ENCODE measurements around the gene CEP250.

The CEP250 gene

DNA sequence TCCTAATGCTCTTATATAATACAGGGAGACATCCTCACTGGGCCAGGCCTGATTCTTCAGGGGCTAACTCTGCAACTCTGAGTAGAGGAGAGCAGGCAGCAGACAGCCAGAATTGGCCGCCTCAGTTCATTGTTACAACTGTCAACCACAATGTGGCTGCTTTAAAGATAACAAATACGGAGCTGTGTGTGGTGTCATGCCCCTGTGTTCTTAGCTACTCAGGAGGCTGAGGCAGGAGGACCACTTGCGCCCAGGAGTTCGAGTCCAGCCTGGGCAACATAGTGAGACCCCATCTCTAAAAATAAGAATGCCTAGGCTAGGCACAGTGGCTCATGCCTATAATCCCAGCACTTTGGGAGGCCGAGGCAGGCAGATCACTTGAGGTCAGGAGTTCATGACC lies 34.3 kb downstream of the CEP250 start:
- in situ Hi-C loops (cut with HindIII; ENCODE audit: low sequenced_read_pairs): no loop called here
- TF ChIP-seq, protein P1, sequence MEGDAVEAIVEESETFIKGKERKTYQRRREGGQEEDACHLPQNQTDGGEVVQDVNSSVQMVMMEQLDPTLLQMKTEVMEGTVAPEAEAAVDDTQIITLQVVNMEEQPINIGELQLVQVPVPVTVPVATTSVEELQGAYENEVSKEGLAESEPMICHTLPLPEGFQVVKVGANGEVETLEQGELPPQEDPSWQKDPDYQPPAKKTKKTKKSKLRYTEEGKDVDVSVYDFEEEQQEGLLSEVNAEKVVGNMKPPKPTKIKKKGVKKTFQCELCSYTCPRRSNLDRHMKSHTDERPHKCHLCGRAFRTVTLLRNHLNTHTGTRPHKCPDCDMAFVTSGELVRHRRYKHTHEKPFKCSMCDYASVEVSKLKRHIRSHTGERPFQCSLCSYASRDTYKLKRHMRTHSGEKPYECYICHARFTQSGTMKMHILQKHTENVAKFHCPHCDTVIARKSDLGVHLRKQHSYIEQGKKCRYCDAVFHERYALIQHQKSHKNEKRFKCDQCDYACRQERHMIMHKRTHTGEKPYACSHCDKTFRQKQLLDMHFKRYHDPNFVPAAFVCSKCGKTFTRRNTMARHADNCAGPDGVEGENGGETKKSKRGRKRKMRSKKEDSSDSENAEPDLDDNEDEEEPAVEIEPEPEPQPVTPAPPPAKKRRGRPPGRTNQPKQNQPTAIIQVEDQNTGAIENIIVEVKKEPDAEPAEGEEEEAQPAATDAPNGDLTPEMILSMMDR (IDR thresholded peaks at IDR 0.05; ENCODE audit: low read depth, low read length): no peak
- DNase-seq (ENCODE audit: low read depth, low spot score): no peak
- H3K4me3 ChIP-seq (ENCODE audit: low read depth, low read length): no peak overlapping the region

DNA sequence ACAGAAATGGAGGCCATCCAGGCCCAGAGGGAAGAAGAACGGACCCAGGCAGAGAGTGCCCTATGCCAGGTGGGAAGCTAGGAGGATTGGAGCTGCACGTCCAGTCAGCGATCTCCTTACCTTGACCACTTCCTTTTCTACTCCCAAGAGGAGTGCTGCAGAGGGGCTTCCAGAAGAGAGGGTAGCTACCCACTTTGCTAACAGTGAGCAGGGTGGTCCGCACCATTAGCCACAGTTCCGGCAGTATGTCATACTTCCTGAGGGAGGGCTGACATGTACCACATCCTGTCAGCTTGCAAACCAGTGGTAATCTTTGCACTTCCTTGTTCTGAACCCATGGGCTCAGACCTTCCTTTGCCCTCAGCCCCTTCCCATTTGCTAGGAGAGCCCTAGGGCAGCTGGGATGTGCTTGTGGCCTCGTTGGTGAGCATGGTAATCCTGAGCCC lies 35.4 kb downstream of the CEP250 start:
- in situ Hi-C loops (cut with HindIII; ENCODE audit: low sequenced_read_pairs): no loop called here

DNA sequence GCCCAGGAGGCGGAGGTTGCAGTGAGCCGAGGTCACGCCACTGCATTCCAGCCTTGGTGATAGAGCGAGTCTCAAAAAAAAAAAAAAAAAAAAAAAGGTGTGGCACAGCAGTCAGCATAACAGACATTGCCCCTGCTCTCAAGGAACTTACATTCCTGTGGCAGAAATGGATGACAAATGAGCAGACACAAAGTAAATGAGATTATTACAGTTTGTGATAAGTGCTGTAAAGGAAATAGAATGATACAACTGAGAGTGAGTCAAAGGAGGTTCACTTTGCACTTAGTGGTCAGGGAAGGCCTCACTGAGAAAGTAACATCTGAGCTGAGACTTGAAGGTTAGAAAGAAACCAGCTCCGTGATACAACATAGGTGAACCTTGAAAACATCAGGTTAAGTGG lies 36.4 kb downstream of the CEP250 start:
- DNase-seq (ENCODE audit: low read depth, low spot score): no peak
- TF ChIP-seq, protein P1 (IDR thresholded peaks at IDR 0.05; ENCODE audit: low read depth, low read length): no peak
- in situ Hi-C loops (cut with HindIII; ENCODE audit: low sequenced_read_pairs): no loop called here
- H3K4me3 ChIP-seq (ENCODE audit: low read depth, low read length): no peak overlapping the region

More for the DNA sequence above, 35.4 kb downstream of the CEP250 start:
- TF ChIP-seq, protein P1 (IDR thresholded peaks at IDR 0.05; ENCODE audit: low read depth, low read length): no peak
- DNase-seq (ENCODE audit: low read depth, low spot score): no peak
- no peak overlapping the region for H3K4me3 ChIP-seq (ENCODE audit: low read depth, low read length)

DNA sequence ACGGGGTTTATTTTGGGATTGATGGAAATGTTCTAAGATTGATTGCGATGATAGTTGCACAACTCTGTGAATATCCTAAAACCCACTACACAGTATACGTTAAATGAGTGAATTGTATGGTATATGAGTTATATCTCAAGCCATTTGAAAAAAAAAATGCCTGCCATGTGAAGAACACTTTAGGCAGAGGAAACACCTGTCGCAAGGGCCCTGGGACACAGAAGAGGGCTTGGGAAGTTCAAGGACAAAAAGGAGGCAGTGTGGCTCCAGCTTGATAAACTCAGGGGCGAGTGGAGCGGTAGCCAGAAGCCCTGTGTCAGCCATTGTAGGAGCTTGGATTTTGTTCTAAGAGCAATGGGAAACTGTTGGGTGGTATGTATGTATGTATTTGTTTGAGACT lies 37.0 kb downstream of the CEP250 start:
- no peak for DNase-seq (ENCODE audit: low read depth, low spot score)
- in situ Hi-C loops (cut with HindIII; ENCODE audit: low sequenced_read_pairs): no loop called here
- no peak overlapping the region for H3K4me3 ChIP-seq (ENCODE audit: low read depth, low read length)
- TF ChIP-seq, protein P1 (IDR thresholded peaks at IDR 0.05; ENCODE audit: low read depth, low read length): no peak

DNA sequence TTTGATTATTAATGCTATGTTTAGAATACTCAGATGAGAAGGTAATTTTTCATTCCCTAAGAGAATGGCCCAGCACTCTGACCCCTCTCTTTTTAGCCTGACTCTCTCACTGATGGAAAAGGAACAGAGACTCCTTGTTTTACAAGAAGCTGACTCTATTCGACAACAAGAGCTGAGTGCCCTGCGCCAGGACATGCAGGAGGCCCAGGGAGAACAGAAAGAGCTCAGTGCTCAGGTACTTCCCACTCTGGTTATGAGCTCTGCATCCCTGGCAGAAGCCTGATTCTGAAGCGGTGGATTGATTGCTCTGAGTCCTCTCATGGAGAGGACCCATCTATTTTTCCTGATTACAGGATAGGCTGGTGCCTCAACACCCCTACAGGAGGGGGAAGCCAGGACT lies 41.1 kb downstream of the CEP250 start:
- TF ChIP-seq, protein P1 (IDR thresholded peaks at IDR 0.05; ENCODE audit: low read depth, low read length): no peak
- no peak overlapping the region for H3K4me3 ChIP-seq (ENCODE audit: low read depth, low read length)
- in situ Hi-C loops (cut with HindIII; ENCODE audit: low sequenced_read_pairs): no loop called here
- no peak for DNase-seq (ENCODE audit: low read depth, low spot score)

DNA sequence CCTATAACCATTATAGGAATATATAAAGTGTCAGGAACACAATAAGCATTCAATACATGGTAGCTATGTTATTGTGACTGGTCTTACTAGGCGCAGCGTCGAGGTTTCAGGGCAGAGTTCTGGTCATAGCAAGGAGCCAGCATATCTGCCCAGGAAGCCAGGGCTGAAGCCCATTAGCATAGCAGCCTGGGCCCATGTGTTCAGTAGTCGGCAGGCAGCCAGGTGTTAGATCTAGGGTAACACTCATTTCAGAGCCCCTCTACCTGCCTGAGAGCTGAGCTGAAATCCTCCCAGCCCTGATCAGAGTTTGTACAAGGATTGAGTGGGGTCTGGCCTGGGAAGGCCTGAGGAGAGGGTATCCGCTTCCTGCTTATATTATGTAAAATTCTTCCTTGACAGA lies 41.9 kb downstream of the CEP250 start:
- TF ChIP-seq, protein P1 (IDR thresholded peaks at IDR 0.05; ENCODE audit: low read depth, low read length): no peak
- in situ Hi-C loops (cut with HindIII; ENCODE audit: low sequenced_read_pairs): no loop called here
- H3K4me3 ChIP-seq (ENCODE audit: low read depth, low read length): no peak overlapping the region
- no peak for DNase-seq (ENCODE audit: low read depth, low spot score)

DNA sequence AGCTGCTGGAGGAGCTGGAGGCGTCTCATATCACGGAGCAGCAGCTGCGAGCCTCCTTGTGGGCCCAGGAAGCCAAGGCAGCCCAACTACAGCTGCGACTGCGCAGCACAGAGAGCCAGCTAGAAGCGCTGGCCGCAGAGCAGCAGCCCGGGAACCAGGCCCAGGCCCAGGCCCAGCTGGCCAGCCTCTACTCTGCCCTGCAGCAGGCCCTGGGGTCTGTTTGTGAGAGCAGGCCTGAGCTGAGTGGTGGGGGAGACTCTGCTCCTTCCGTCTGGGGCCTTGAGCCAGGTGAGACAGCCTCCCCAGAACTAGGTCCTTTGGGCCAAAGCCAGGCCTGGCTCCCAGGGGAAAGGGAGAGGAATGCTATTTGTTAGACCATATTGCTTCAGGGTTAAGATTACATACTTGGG lies 42.4 kb downstream of the CEP250 start:
- in situ Hi-C loops (cut with HindIII; ENCODE audit: low sequenced_read_pairs): no loop called here
- H3K4me3 ChIP-seq (ENCODE audit: low read depth, low read length): no peak overlapping the region
- TF ChIP-seq, protein P1 (IDR thresholded peaks at IDR 0.05; ENCODE audit: low read depth, low read length): no peak
- DNase-seq (ENCODE audit: low read depth, low spot score): no peak
